HG03432 (cell line): ENCODE results near the gene BPIFB1.

Source experiments
- ATAC-seq: cut with Tn5 transposase; IDR thresholded peaks from one replicate; pipeline ENCODE4 v1.9.1; 2021; ENCODE audit warnings: mild to moderate bottlenecking, moderate library complexity; ENCODE audit not compliant: unreplicated experiment

Gene BPIFB1

GRCh38 chr20:33291830-33292355 lies 8.9 kb downstream of the BPIFB1 start:
- no peak for ATAC-seq

DNA sequence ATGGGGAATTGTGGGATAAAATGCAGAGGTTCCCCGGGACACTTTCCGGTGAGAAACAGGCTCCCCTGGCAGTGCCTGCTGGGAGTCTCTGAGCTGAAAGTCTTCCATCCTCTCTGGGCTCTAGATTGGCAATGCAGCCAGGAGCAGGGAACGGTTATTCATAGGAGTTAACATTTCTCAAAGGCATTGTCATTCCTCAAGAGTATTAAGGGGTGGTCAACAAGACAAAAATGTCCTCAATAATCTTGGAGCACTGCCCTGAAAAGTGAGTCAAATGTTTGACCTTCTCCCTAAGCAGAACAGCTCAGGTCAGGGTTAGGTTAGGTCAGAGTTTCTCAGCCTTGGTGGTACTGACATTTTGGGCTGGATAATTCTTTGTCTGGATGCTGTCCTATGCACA lies 13.2 kb downstream of the BPIFB1 start:
- ATAC-seq, result no peak

DNA sequence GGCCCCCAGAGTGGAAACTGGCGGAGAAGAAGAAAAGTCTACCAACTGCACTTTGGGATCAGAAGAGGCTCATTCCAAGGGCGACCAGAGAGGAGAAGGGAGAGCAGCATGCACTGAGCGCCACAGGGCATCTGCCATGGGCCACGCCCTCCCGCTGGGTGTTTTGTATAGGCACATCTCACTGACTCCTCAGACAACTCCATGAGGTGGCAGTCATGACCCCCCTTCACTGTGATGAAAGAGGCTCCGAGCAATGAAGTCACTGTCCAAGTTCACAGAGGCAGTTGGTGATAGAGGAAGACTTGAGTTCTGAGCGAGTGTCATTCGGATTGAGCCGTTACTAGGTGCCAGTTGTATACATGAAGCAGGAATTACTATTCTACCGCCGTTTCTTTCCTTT lies 15.4 kb downstream of the BPIFB1 start:
- ATAC-seq, result no peak

- no peak for ATAC-seq
Measured at GRCh38 chr20:33299111-33299603, 16.1 kb downstream of the BPIFB1 start.

DNA sequence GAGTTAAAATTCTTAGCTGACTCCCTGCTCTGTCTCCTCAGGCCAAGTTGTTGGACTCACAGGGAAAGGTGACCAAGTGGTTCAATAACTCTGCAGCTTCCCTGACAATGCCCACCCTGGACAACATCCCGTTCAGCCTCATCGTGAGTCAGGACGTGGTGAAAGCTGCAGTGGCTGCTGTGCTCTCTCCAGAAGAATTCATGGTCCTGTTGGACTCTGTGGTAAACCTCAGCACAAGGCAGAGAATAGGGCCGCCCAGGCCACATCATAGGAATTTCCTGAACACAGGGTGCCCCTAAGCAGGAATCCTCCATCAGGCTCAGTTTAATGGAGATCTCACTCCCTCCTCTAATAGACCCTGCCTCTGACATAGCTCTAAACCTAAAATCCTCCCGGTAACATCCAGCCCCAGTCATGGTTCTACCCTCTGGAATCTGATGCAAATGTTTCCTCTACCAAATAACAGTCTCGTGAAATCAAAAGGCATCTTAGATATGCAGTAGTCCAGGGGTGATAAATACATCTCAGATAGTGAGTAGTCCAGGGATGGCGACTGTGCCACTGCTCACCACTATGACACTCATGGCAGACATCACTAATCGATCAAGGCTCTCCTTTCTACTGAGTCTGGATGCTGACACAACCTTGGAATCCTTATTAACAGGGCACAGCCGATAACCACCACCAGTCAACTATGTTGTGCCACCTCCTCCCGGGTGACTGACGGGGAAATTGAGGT lies 18.3 kb downstream of the BPIFB1 start:
- no peak for ATAC-seq

GRCh38 chr20:33303595-33303994 lies 20.6 kb downstream of the BPIFB1 start:
- ATAC-seq, result no peak

DNA sequence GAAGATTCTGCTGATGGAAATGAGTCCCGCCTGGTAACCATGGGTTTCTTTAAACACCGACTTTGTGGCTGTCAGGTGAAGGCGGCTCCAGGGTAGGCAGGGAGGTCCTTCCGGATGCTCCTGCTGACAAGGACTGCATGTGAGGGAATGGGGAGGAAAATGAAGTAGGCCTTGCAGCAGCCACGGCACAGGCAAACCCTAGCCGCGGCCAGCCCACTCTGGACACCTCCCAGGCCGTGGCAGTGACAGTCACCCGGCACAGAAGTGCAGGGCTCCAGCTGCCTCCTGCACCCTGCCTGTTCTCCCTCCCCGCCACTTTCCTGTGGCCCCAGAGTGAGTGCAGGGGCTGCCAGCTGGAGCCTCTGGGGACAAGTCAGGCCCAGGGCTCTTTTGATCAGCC lies 21.0 kb downstream of the BPIFB1 start:
- no peak for ATAC-seq

DNA sequence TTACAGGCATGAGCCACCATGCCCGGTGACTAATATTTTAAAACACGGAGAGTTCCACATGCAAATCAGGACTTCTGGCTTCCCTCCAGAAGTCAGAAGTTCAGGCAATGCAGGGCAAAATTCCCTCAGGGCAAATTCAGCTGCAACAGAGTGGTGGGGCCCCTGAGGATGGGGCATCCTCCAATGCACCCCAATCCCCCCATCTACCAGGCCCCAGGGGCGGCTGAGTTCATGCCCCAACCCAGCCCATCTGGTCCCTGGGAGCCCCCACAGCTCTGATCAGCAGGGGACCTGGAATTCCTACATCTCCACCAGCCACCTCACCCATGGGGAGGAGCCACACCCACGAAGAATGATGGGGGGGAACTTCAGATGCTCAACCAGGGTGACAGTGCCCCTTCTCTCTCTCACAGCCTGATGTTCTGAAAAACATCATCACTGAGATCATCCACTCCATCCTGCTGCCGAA lies 22.6 kb downstream of the BPIFB1 start:
- ATAC-seq, result no peak

GRCh38 chr20:33306228-33306627 lies 23.2 kb downstream of the BPIFB1 start:
- ATAC-seq, result no peak

DNA sequence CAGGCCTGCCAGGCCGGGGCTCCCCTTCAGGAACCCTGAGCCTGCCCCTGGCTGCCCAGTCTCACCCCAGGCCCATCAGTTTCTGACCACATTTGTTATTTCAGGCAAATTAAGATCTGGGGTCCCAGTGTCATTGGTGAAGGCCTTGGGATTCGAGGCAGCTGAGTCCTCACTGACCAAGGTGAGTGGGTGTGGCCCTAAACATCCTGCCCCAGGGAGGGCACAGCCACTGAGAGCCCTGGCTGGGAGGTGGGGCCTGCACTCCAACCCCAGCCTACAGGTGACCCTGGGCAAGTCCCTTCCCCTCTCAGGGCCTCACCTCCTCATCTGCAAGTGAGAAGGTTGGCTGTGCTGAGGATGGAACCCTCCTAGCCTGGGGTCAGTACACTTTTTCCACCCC lies 23.8 kb downstream of the BPIFB1 start:
- ATAC-seq, result no peak

- ATAC-seq, result no peak
Measured at GRCh38 chr20:33308668-33309067, 25.7 kb downstream of the BPIFB1 start.

DNA sequence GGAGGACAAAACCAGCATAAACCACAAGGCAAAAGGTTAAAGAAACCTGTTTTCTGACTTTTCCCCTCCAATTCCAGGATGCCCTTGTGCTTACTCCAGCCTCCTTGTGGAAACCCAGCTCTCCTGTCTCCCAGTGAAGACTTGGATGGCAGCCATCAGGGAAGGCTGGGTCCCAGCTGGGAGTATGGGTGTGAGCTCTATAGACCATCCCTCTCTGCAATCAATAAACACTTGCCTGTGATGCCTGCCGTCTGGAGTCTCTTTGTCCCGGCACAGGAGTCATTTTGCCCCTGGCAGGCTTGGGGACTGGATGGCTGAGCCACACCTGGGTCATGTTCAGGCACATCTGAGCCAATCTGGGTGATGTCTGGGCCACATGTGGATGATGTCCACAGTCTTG lies 26.6 kb downstream of the BPIFB1 start:
- ATAC-seq, result no peak

- ATAC-seq, result no peak
Measured at GRCh38 chr20:33310327-33310899, 27.4 kb downstream of the BPIFB1 start.

DNA sequence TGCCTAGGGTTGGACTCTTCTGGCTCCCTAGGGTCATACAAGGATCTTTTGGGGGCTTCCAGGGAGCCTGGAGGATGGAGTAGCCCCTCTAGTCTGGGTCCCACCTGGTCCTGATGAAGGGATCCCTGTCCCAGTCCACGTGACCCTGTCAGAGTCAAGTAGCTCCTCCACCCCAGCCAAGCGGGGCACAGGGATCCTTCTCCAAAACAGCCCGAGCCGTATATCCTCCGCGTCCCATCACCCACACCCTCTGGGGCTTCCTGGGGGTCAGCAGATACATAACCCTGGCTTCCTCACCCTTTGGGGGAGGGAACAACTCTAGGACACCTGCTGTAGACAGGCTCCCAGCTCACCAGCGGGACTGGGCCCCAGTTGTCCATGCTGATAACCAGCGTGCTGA lies 28.0 kb downstream of the BPIFB1 start:
- ATAC-seq, result no peak

DNA sequence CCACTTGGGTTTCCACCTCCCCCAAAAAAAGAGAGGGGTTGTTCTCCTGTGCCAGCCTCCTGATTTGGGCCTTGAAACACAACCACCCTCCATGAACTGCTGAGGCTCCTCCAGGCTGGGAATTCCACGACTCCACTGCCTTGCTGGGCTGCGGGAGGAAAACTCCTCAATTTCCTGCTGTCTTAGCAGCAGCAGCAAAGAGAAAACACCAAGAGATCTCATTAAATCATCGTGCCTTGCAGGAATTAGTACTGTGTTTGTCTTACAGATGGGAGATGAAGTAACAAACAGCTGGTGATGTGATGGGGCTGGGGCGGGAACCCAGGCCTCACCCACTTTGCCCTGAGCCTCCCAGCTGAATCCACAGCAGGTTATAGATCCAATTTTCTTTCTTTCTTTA lies 29.0 kb downstream of the BPIFB1 start:
- no peak for ATAC-seq

DNA sequence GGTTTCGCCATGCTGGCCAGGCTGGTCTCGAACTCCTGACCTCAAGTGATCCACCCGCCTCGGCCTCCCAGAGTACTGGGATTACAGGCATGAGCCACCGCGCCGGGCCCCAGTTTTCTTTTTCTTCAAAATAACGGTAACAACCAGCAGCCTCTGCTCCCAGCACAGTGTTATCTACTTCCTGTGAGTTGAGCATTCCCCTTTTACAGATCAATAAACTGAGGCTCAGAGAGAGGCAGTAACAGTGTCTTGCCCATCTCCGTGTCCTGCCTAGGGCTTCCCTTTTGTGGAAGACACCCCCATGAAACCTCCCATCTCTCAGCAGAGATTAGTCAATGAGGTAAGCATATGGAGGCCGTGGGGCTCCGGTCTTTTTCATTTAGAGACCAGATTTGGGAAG lies 29.6 kb downstream of the BPIFB1 start:
- no peak for ATAC-seq

- no peak for ATAC-seq
Measured at GRCh38 chr20:33313686-33314314, 30.8 kb downstream of the BPIFB1 start.

- no peak for ATAC-seq
Measured at GRCh38 chr20:33316343-33316742, 33.3 kb downstream of the BPIFB1 start.

DNA sequence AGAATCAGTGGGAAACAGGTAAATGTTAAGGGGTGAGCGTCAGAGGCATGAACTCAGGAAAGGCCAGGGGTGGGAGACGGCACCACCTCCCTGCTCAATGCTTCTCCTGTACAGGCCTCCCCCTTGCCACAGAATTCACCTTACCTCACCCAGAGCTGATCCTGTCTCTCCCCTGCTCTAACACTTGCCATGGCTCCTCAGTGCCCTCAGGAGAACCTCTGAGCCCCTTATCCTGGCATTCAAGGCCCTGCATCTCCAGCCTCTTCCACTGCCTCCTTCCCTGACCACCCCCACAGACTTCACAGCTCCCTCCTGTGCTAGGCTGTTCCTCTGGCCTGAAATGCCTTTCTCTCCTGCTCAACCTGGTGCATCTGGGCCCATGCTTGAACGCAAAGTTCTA lies 33.9 kb downstream of the BPIFB1 start:
- no peak for ATAC-seq

DNA sequence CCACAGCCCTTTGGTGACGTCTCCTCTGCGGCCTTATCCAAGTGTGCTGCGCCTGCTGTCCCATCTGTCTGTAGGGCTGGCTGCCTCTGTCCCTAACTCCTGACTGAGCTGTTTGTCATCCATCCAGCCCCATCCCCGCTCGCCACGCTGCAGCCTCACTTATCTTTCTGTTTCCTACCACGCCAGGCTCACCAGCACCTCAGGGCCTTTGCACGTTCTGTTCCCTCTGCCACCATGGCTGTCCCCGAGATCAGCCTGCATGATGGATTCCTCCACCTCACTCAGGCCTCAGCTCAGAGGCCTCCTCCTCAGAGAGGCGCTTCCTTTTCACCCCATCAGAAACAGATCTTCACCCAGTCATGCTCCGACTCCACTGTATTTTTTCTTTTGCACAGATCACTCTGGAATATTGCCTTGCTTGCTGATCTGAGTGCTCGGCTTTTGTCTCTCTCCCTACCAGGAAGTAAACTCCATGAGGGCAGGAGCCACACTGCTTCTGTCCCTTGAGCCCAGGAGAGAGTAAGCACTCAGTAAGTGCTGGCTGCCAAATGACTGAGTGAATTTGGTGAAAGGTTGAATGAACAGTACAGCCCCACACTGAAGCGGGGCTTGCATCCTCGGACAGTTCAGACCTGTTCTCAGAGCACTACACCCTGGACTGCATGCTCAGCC lies 34.5 kb downstream of the BPIFB1 start:
- ATAC-seq, result no peak

GRCh38 chr20:33318096-33318429 lies 35.0 kb downstream of the BPIFB1 start:
- ATAC-seq, result no peak
